Measurements from ENCODE around the gene TTLL9.

TTLL9 gene

GRCh38 chr20:31836853-31837608 lies 33.4 kb upstream of the TTLL9 start:
- no peak for DNase-seq (ENCODE audit: low read depth in 2 of 2)

- DNase-seq (ENCODE audit: low read depth in 2 of 2) = no peak
These were observed 32.5 kb upstream of the TTLL9 start for GRCh38 chr20:31837896-31838397.

- no peak for DNase-seq (ENCODE audit: low read depth in 2 of 2)
These were observed 31.7 kb upstream of the TTLL9 start for GRCh38 chr20:31838646-31839292.

GRCh38 chr20:31839782-31840487 lies 30.5 kb upstream of the TTLL9 start:
- DNase-seq (ENCODE audit: low read depth in 2 of 2) = no peak

- no peak for DNase-seq (ENCODE audit: low read depth in 2 of 2)
These were observed 29.3 kb upstream of the TTLL9 start for GRCh38 chr20:31840906-31841816.

GRCh38 chr20:31841928-31842327 lies 28.5 kb upstream of the TTLL9 start:
- no peak for DNase-seq (ENCODE audit: low read depth in 2 of 2)

- no peak for DNase-seq (ENCODE audit: low read depth in 2 of 2)
These were observed 27.8 kb upstream of the TTLL9 start for GRCh38 chr20:31842471-31843157.

- DNase-seq (ENCODE audit: low read depth in 2 of 2) = no peak
These were observed 27.1 kb upstream of the TTLL9 start for GRCh38 chr20:31843288-31843687.

- DNase-seq (ENCODE audit: low read depth in 2 of 2) = no peak
These were observed 26.6 kb upstream of the TTLL9 start for GRCh38 chr20:31843881-31844280.

- DNase-seq (ENCODE audit: low read depth in 2 of 2) = no peak
These were observed 25.6 kb upstream of the TTLL9 start for GRCh38 chr20:31844737-31845299.

- no peak for DNase-seq (ENCODE audit: low read depth in 2 of 2)
These were observed 25.1 kb upstream of the TTLL9 start, which contains the start of gene FOXS1 for GRCh38 chr20:31845300-31845863. Gene FOXS1 (minus strand): TSS chr20:31845604. CDS start chr20:31845542, 62 bp downstream.

- DNase-seq (ENCODE audit: low read depth in 2 of 2) = no peak
These were observed 23.7 kb upstream of the TTLL9 start for GRCh38 chr20:31846793-31847138.

- no peak for DNase-seq (ENCODE audit: low read depth in 2 of 2)
These were observed 22.1 kb upstream of the TTLL9 start for GRCh38 chr20:31848088-31848999.

- no peak for DNase-seq (ENCODE audit: low read depth in 2 of 2)
These were observed 21.0 kb upstream of the TTLL9 start for GRCh38 chr20:31849306-31849930.

GRCh38 chr20:31851240-31851955 lies 19.0 kb upstream of the TTLL9 start:
- no peak for DNase-seq (ENCODE audit: low read depth in 2 of 2)

GRCh38 chr20:31853481-31853880 lies 17.0 kb upstream of the TTLL9 start:
- no peak for DNase-seq (ENCODE audit: low read depth in 2 of 2)

- no peak for DNase-seq (ENCODE audit: low read depth in 2 of 2)
These were observed 13.9 kb upstream of the TTLL9 start for GRCh38 chr20:31856516-31856915.

Measured in stimulated activated CD8-positive, alpha-beta memory T cell treated with anti-CD3 and anti-CD28 coated beads, Interleukin-15, amount 100 ng/mL, for 48 hours (primary cell).